NCI-H2081 (cell line): ENCODE data around the gene EVX1.

Experiments
- DNase-seq, 2 experiments: peaks; one replicate each; lab custom pipeline; 2025; lab: John Stamatoyannopoulos, UW

The EVX1 gene

GRCh38 chr7:27242555-27243339, at the start of gene EVX1:
Gene EVX1 (plus strand): TSS chr7:27242802. CDS start chr7:27243031, 229 bp downstream.
- DNase-seq: peak; percentile 53 to 85

GRCh38 chr7:27193335-27194001, 49.1 kb upstream of the EVX1 start:
- no peak for DNase-seq

GRCh38 chr7:27194002-27194352, 48.6 kb upstream of the EVX1 start:
- DNase-seq: no peak

- DNase-seq: no peak
Measured at GRCh38 chr7:27194686-27195379, 47.8 kb upstream of the EVX1 start.

- DNase-seq: peak; percentile 66 to 68
Measured at GRCh38 chr7:27196287-27196767, 46.3 kb upstream of the EVX1 start.

- no peak for DNase-seq
Measured at GRCh38 chr7:27197137-27198042, 45.2 kb upstream of the EVX1 start.

- DNase-seq: no peak
Measured at GRCh38 chr7:27198138-27198841, 44.3 kb upstream of the EVX1 start.

GRCh38 chr7:27198871-27199801, 43.5 kb upstream of the EVX1 start:
- DNase-seq: peak; percentile 15 to 45

GRCh38 chr7:27199849-27200760, 42.5 kb upstream of the EVX1 start, which contains the start of gene HOXA13:
Gene HOXA13 (minus strand): TSS chr7:27200091. CDS start chr7:27200077, 14 bp downstream.
- peak; percentile 54 to 67 for DNase-seq

- no peak for DNase-seq
Measured at GRCh38 chr7:27200761-27201579, 41.6 kb upstream of the EVX1 start.

GRCh38 chr7:27201580-27202017, 41.0 kb upstream of the EVX1 start:
- no peak for DNase-seq

- DNase-seq: no peak
Measured at GRCh38 chr7:27202018-27202861, 40.4 kb upstream of the EVX1 start.

- DNase-seq: no peak
Measured at GRCh38 chr7:27202862-27203134, 39.8 kb upstream of the EVX1 start.

GRCh38 chr7:27203365-27203953, 39.1 kb upstream of the EVX1 start:
- DNase-seq: no peak

GRCh38 chr7:27203964-27204594, 38.5 kb upstream of the EVX1 start:
- no peak for DNase-seq

GRCh38 chr7:27204851-27205322, 37.7 kb upstream of the EVX1 start:
- no peak for DNase-seq
